GM23248 (cell line): ENCODE data around the gene SRSF6. TPM values are rescaled to one million over a fixed set of nuclear protein-coding genes. Genes with fewer than 3 reads are reported as not detected.
A peak's percentile ranks its signal among the peaks of the same experiment; 100 is the strongest.
"Not testable (repeated sequence)": the region's sequence is repeated elsewhere in the genome, so short reads cannot be mapped to it uniquely, and the experiment has no call there.

ENCODE experiments used
- DNase-seq: peaks from one replicate; pipeline ENCODE4 v3.0.0-alpha.2; 2015
- H2AFZ ChIP-seq: fragments of 200-600 bp; sonication (generic); 2 replicates; pipeline ENCODE4 v1.6.1; 2016; ENCODE audit warnings: antibody characterized with exemption
- H3F3A ChIP-seq: fragments of 200-600 bp; sonication (generic); 2 replicates; pipeline ENCODE4 v1.6.1; 2016; ENCODE audit warnings: mild to moderate bottlenecking, antibody characterized with exemption, mixed run types; ENCODE audit not compliant: insufficient read depth
- H3K27ac ChIP-seq: fragments of 200-600 bp; sonication (generic); 2 replicates; pipeline ENCODE4 v1.5.1; 2016; ENCODE audit warnings: mild to moderate bottlenecking
- H3K27me3 ChIP-seq: fragments of 200-600 bp; sonication (generic); replicated peaks from 2 replicates; pipeline ENCODE4 v1.6.1; 2016; ENCODE audit warnings: mild to moderate bottlenecking; ENCODE audit not compliant: insufficient read depth
- H3K36me3 ChIP-seq: fragments of 200-600 bp; sonication (generic); 2 replicates; pipeline ENCODE4 v1.6.1; 2016; ENCODE audit warnings: low read depth, mild to moderate bottlenecking
- H3K4me1 ChIP-seq: fragments of 200-600 bp; sonication (generic); 2 replicates; pipeline ENCODE4 v1.6.1; 2016; ENCODE audit warnings: mild to moderate bottlenecking; ENCODE audit not compliant: insufficient read depth
- H3K4me2 ChIP-seq: fragments of 200-600 bp; sonication (generic); one replicate; pipeline ENCODE4 v1.6.1; 2016; ENCODE audit warnings: mild to moderate bottlenecking; ENCODE audit not compliant: unreplicated experiment
- H3K4me3 ChIP-seq: fragments of 200-600 bp; sonication (generic); 2 replicates; pipeline ENCODE4 v1.5.1; 2016; ENCODE audit warnings: mild to moderate bottlenecking
- H3K79me2 ChIP-seq: fragments of 200-600 bp; sonication (generic); 2 replicates; pipeline ENCODE4 v1.6.1; 2016; ENCODE audit warnings: mild to moderate bottlenecking; ENCODE audit not compliant: insufficient read depth
- H3K9ac ChIP-seq: fragments of 200-600 bp; sonication (generic); 2 replicates; pipeline ENCODE4 v1.6.1; 2016; ENCODE audit warnings: mild to moderate bottlenecking
- H3K9me2 ChIP-seq: fragments of 200-600 bp; sonication (generic); 2 replicates; pipeline ENCODE4 v1.6.1; 2016; ENCODE audit warnings: mixed run types, mild to moderate bottlenecking, moderate library complexity; ENCODE audit not compliant: insufficient read depth
- H3K9me3 ChIP-seq: fragments of 200-600 bp; sonication (generic); one replicate; pipeline ENCODE4 v1.6.1; 2017; ENCODE audit warnings: low read depth
- H4K20me1 ChIP-seq: fragments of 200-600 bp; sonication (generic); 2 replicates; pipeline ENCODE4 v1.6.0; 2016; ENCODE audit not compliant: insufficient read depth
- EZH2 ChIP-seq: fragments of 200-600 bp; sonication (generic); IDR thresholded peaks from 2 replicates; pipeline ENCODE4 v1.6.1; 2018; ENCODE audit warnings: antibody characterized with exemption, mild to moderate bottlenecking; ENCODE audit not compliant: insufficient read depth, poor library complexity, severe bottlenecking
- EZH2phosphoT487 ChIP-seq: fragments of 200-600 bp; sonication (generic); IDR thresholded peaks from 2 replicates; pipeline ENCODE4 v1.6.1; 2018; ENCODE audit warnings: antibody characterized with exemption, moderate library complexity, mild to moderate bottlenecking, low read depth; ENCODE audit not compliant: insufficient read depth
- WGBS, 2 experiments: methylation state at CpG; one replicate each; pipeline ENCODE4 v1.1.6; 2015 to 2017; ENCODE audit warnings: low lambda C conversion rate in 2 of 2, low coverage in 1 of 2; ENCODE audit errors: missing lambda C conversion rate in 2 of 2; 5-methylcytosine and 5-hydroxymethylcytosine counted together
- in situ Hi-C: fragments of 300-500 bp; cut with MboI; formaldehyde crosslinking; loops from 2 replicates; pipeline ENCODE4 v1.15.0; 2020
- polyA plus RNA-seq: library from polyadenylated mRNA; unstranded; fragments of >200 nt; fragmentation: Nextera tagmentation; extraction: Ambion mirVana; gene quantifications from 2 replicates; pipeline ENCODE4 v1.2.1, GENCODE V29; 2016
- total RNA-seq: library from RNA; depleted of rRNA; stranded (reverse); fragments of >200 nt; shearing (Covaris generic); gene quantifications from 2 replicates; pipeline ENCODE4 v1.2.3, GENCODE V29; 2014

Gene SRSF6
- total and polyA plus RNA-seq, 2 experiments from 2014 or later, result 44.0 to 94.7 TPM

- Histone ChIP-seq H4K20me1 (no peaks in the 10 kb centered on the region), H3K4me3 (no peak overlapping the region), H3K79me2 (no peaks in the 10 kb centered on the region), H3K9me3 (no peaks in the 10 kb centered on the region), H3K4me1 (no peaks in the 10 kb centered on the region), H3K36me3 (no peaks in the 10 kb centered on the region), H3F3A (no peaks in the 10 kb centered on the region), H3K9ac (no peak overlapping the region), H2AFZ (no peak overlapping the region), H3K4me2 (no peak overlapping the region), H3K9me2 (no peaks in the 10 kb centered on the region), H3K27ac (no peak overlapping the region), H3K27me3 (no peaks in the 10 kb centered on the region)
- no peak for DNase-seq
- 12 to 13% methylated on average over 14 of the region's 14 CpGs for WGBS, 2 experiments
- no peak for TF ChIP-seq EZH2
- TF ChIP-seq EZH2phosphoT487, result no peak
- in situ Hi-C loops, result no loop called here
These were observed 6.6 kb upstream of the SRSF6 start for GRCh38 chr20:43450841-43451799.

DNA sequence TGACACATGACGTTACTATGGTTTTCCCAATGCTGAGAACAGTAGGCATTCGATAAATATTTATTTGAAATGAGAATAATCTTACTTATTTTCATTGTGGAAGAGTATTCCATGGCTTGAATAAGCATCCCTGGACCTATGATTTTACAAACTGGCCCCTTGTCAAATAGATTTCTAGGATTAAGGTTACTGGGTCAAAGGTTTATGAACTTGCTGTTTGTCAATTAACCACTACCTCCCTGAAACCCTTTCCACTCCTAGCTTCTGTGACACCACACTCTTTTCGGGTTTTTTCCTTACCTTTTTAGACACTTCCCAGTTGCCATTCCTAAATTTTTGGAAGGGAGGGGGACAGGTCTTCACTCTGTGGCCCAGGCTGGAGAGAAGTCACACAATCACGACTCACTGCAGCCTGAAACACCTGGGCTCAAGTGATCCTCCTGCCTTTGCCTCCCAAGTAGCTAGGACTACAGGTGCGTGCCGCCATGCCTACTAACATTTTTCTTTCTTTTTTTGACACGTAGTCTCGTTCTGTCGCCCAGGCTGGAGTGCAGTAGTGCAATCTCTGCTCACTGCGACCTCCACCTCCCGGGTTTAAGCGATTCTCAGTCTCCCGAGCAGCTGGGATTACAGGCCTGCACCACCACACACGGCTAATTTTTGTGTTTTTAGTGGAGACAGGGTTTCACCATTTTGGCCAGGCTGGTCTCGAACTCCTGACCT is 5.1 kb upstream of the SRSF6 start:
- Histone ChIP-seq H3K27me3 (no peaks in the 10 kb centered on the region), H4K20me1 (no peaks in the 10 kb centered on the region), H3K9me3 (no peaks in the 10 kb centered on the region), H3K9ac (no peak overlapping the region), H2AFZ (no peak overlapping the region), H3K4me3 (no peak overlapping the region), H3K4me2 (no peak overlapping the region), H3K9me2 (no peaks in the 10 kb centered on the region), H3F3A (no peaks in the 10 kb centered on the region), H3K79me2 (no peaks in the 10 kb centered on the region), H3K27ac (no peak overlapping the region), H3K36me3 (no peaks in the 10 kb centered on the region), H3K4me1 (no peaks in the 10 kb centered on the region)
- in situ Hi-C loops, result no loop called here
- TF ChIP-seq EZH2 (no peak), EZH2phosphoT487 (no peak)
- no peak for DNase-seq
- WGBS, 2 experiments, result 70 to 77% methylated on average over 15 of the region's 15 CpGs

DNA sequence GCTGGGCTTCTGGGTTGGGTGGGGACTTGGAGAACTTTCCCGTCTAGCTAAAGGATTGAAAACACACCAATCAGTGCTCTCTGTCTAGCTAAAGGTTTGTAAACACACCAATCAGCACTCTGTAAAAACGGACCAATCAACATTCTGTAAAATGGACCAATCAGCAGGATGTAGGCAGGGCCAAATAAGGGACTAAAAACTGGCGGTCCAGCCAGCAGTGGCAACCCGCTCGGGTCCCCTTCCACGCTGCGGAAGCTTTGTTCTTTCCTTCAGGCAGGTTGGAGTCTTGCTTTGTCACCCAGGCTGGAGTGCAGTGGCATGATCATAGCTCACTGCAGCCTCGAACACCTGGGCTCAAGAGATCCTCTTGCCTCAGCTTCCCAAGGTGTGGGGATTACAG is 1.4 kb upstream of the SRSF6 start:
- H3K9ac ChIP-seq, H3K9me2 ChIP-seq, in situ Hi-C loops, H3K4me2 ChIP-seq, H3K27me3 ChIP-seq, H3K4me1 ChIP-seq, DNase-seq, H3K27ac ChIP-seq, H3K9me3 ChIP-seq: not testable (repeated sequence)
- WGBS, 2 experiments, result 85 to 88% methylated on average over 8 of the region's 8 CpGs
- Histone ChIP-seq H3K4me3 (peak overlapping the region; percentile 94; the same call in 1 of the 2 replicates), H4K20me1 (peaks cover 13% of the 10 kb centered on the region; the same call in 1 of the 2 replicates), H3K79me2 (peaks cover 34% of the 10 kb centered on the region), H3F3A (peaks cover 14% of the 10 kb centered on the region; the same call in 1 of the 2 replicates), H3K36me3 (peaks cover 23% of the 10 kb centered on the region), H2AFZ (peak overlapping the region; percentile 92)

DNA sequence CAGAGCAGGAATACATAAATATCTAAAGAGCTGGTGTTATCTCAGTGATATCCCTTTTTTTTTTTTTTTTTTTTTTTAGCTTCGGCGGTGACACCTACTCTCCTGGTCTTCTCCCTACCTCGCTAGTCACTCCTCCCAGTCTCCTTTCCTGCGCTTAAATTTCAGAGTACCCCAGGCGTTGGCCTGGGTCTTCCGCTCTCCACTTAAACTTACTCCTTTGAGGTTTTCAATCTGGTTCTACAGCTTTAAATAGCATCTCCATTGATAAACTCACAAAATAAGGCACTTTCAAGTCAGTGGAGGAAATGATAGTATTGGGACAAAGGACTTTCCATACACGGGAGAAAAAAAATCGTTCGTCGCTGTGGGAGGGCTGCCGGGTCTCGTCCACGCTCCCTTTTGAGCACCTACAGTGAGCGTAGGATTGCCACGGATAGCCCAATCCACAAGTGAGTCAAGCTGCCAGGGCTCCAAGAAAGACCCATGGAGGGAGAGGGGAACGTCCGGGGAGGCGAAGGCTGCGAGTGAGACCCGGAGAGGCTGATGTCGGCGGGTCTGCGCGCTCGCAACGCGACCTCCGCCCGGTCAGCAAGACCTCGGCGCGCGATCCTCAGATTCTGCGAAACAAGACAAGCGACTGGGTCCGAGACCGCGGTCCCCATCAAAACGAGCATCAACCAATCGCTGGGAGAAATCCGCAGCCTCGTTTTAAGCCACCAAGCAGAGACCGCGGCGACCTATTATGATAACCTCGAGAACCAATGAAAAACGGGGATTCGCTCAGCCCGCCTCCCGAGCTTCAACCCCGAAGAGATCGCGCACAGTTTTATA is 672 bp upstream of the SRSF6 start:
- peak overlapping the region; percentile 94 for H3K4me3 ChIP-seq
- H3K79me2 ChIP-seq, result peaks cover 41% of the 10 kb centered on the region
- peak overlapping the region; percentile 92 for H2AFZ ChIP-seq
- peak overlapping the region; percentile 79 for H3K4me2 ChIP-seq
- peak overlapping the region; percentile 100 for H3K27ac ChIP-seq
- H3K36me3 ChIP-seq, result peaks cover 30% of the 10 kb centered on the region
- no peaks in the 10 kb centered on the region for H3K27me3 ChIP-seq
- H3K9me2 ChIP-seq, result no peaks in the 10 kb centered on the region
- WGBS, 2 experiments, result 3% methylated on average over 52 to 53 of the region's 53 CpGs
- TF ChIP-seq EZH2phosphoT487, result no peak
- no peak for TF ChIP-seq EZH2
- peaks cover 21% of the 10 kb centered on the region; the same call in 1 of the 2 replicates for H4K20me1 ChIP-seq
- in situ Hi-C loops, result no loop called here
- peaks cover 14% of the 10 kb centered on the region; the same call in 1 of the 2 replicates for H3K4me1 ChIP-seq
- H3F3A ChIP-seq, result peaks cover 22% of the 10 kb centered on the region
- peak; percentile 97 for DNase-seq
- peak overlapping the region; percentile 100 for H3K9ac ChIP-seq
- no peaks in the 10 kb centered on the region for H3K9me3 ChIP-seq
